Stimulated activated CD4-positive, alpha-beta T cell treated with anti-CD3 and anti-CD28 coated beads, TNF-alpha, amount 100 ng/mL, for 24 hours (primary cell): ENCODE data around the gene THSD7B.

Experiments
- DNase-seq, 3 experiments: peaks; one replicate each; pipeline ENCODE4 v3.0.0-alpha.2; 2020; ENCODE audit warnings: low read depth in 3 of 3

Gene THSD7B

DNA sequence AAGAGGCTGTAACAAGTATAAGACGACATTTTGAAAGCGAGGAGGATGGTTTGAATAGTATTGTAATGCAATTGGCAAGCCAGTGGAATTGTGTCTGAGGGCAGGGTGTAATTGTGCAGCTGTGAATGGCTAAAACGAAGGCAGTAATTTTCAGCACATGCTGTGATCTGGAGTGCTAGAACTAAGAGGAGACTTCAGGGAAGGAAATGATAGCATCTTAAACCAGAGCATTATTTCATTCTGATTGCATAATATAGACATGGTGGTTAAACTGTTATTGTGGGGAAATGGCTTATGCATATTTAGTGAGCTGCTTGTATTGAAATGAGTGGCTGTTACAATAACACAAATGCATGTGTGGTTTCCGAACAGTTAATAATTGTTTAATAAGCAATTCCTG, 36.3 kb downstream of the THSD7B start:
- DNase-seq, result no peak

DNA sequence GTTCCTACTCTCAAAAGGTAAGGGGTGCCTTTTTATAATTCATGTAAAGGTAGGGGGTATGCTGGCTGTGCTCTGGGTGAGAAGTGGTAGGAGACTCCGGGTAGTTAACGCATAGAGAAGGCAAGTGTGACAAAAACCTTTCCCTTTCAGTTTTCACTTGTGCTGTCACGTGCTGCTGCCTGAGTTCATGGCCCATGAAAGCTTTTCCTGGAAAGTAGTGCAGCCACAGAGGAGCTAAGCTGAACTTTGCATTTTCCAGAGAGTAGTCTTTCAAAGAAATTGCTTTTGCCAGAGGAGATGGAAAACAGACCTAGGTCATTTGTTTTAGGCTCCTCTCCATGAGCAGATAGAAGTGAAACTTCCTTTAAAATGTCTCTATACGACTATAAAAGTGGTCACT, 44.7 kb downstream of the THSD7B start:
- DNase-seq, result no peak

DNA sequence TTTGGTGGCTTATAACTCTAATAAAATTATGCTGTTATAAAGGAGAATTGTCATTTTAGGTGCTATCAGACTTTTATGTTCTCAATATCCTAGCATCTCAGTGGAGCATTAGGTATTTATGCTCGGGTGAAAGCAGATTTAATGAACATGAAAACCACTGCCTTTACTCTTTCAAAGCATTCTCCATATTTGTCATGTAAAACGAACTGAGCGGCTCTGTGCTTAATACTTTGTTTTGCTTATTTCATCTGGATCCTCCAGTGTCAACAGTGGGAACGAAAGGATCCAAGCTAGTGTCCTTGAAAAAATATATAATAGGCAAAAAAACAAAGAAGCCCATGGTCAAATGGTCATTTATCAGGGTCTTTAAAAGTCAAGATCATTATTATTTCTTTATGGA, 53.5 kb downstream of the THSD7B start:
- DNase-seq, result no peak

DNA sequence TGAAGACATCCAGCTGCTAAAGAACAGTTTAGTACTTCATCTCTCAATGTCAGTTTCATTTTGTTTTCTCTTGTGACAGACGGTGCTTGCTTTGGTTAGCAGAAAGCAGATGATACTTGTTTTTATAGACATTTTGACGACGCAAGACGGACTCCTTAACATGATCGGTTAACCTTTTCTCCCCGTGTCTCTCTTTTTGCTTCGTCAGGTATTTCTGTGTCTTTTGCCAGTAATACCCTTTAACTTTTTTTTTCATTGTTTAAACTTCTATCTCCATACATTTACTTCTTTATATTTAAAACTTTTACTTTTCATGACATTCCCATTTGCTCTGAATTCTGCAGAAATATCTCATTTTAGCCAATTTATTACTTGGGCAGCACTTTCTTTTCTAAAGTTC, 57.9 kb downstream of the THSD7B start:
- no peak for DNase-seq

DNA sequence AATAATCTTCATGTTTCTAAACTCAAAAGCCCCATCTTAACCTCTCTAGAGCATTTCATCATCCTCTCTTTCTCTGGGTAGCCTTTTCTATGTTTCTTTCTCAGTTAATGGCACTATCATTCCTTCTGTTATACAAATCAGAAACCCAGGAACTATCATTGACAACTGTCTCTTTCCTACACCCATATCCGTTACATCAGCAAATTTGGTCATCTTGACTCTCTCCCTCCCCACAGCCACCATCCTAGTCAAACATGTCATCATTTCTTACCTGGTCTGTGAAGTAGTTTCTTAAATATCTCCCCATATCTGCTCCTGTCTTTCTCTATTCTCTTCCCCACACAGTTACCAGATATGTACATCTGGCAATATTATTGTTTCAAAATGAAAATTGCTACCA, 62.8 kb downstream of the THSD7B start:
- no peak for DNase-seq

DNA sequence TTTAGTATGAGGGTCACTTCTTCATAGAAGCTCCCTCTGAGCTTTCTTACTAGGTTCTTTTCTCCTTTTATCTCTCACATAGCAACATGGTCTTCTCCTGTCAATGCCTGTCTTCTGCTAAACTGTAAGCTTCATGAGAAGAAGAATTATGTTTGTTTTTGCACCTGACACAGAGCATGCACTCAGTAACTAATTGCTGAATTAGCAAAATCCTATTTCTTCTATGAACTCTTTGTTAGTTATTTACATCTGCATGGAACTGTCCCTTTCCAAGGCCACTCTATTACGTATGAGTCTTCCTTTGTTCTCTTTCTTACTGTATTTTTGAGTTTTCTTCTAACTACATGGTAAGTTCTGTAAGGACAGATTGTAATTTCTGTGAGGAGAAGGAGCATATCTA, 63.4 kb downstream of the THSD7B start:
- DNase-seq, result no peak

DNA sequence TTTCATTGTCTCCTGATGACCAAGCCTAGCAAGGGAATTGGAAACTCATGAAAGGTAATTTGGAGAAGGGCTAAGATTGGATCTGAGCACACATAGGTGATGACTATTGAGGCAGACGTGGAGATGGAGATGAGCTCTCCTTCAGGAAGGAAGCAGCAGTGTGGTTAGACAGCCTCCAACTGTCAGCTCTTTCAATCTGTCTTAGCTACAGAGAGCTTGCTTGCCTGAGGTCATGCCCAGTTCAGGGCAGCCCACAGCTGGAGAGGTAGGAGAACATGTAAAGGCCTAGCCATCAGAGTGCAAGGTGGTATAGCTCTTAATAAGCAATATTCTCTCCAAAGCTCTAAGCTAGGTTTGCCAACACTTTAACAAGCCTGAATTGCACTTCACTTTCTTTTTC, 79.2 kb downstream of the THSD7B start:
- no peak for DNase-seq

DNA sequence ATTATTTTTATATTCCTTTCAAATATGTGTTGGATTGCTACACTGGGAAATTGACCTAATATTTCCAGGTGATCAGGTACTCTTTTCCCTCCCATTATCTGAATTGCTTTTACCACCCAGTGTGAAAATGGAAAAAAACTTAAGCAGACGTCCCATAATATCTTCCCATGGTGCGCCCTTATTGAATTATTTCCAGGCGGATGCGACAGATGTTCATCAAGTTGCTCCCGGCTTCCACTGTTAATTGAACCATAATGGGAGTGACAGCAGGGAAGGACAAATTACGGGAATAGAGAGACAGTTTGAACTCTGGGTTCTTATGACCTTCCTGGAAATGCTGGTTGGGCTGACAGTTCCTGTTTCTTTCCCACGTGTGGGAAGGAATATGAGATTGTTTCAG, 93.3 kb downstream of the THSD7B start:
- no peak for DNase-seq

DNA sequence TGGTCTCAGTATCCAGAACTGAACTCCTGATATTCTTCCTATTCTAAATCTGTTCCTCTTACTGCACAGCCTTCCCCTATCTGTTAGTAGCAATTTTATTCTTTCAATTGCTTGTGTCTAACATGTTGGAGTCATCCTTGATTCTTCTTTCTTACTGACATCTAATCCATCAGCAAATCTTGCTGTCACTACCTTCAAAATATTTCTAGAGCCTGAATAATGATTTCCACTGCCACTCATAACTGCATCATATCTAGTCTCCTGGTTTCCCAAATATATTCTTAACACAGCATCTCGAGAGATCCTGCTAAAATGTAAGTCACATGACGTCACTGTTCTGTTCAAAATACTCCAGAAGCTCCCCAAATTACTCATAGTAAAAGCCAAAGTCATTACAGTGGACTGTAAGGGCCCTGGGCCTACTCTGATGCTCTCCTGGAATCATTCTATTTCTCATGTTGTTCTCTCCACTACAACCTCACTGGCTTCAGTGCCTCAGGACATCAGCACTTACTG, 95.2 kb downstream of the THSD7B start:
- no peak for DNase-seq

DNA sequence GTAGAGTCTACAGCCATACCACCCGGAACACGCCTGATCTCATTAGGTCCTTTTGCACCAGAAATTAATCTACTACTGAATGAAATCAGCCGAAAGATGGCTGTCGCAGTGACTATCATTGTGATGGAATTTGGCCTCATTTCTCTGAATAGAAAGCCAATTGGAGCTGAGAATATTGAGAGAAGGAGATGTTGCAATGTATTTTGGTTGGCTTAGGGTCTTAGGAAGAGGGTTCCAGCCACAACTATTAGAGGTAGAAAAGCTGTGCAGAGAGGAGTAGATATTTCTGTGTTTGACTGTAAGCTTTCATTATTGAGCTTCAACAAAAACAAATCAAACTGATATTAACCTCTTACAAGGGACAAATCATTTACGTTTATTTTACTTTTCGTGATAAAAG, 98.1 kb downstream of the THSD7B start:
- DNase-seq, result no peak

DNA sequence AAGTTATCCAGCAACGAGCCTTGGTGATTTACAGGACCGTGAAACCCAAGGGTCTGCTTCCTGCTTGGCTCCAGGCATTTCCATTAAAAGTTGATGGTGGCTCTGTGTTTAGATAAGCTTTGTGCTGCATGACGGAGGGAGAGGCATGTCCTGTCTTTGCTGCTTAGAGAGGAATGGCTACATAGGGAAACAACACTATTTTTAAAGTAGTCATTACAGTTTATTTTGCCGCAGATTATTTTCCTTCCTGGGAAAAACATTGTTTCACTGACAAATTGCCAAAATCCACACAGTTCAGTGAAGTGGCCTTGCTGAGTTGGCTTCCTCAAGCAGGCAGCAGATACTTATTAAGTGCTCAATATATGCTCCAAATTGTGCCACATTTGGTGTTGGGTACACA, 98.5 kb downstream of the THSD7B start:
- no peak for DNase-seq

DNA sequence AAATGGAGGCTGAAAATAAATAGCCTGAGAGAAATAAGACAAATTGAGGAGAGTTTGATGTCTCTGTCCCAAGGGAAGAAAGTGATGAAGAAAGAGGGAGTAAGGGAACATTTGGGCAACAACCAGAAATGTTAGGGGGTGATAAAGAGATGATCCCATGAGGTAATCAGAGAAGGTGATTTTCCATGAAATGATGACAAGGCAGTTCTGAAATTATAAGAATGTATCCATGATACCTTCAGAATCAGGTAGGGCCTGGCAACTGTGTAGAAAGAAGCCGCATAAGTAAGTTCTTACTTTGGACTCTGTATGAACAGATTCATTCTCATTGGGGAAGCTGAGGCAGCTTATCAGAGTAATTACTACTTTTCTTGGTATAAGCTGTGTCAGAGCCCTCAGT, 106.1 kb downstream of the THSD7B start:
- no peak for DNase-seq

DNA sequence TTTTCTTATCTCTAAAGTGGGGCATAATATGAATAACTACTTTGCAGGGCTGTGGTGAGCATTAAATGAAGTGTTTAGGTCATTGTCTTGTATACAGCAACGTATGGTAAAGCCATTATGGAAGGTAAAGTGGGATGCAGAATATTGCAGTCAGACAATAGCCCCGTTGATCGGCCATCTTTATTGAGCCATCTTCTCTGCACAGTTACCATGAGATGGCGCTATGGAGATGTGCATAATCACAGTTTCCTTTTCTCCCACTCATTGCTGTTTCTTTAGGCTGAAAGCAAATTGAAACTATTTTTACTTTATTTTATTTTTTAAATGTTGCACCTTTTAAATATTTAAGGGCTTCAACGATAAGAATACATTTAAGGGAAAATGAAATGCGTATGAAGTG, 108.9 kb downstream of the THSD7B start:
- no peak for DNase-seq

DNA sequence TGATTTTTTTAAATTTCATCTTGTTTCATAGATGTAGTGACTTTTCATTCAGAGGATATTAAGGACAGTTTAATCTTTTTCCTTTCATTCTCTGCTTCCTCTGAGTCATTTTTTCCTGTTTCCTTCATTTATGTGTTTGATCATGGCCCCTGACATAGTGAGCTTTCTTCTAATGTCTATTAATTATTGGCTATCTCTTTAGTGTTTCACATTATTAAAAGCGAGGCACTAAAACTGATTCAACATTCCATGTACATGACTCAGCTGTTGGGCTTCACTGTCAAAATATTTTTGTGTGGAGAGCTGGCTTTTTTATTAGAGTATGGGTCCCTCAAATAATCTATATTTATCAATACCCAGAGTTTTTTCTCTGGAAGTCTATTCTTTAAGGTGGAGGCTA, 125.8 kb downstream of the THSD7B start:
- DNase-seq, result no peak

DNA sequence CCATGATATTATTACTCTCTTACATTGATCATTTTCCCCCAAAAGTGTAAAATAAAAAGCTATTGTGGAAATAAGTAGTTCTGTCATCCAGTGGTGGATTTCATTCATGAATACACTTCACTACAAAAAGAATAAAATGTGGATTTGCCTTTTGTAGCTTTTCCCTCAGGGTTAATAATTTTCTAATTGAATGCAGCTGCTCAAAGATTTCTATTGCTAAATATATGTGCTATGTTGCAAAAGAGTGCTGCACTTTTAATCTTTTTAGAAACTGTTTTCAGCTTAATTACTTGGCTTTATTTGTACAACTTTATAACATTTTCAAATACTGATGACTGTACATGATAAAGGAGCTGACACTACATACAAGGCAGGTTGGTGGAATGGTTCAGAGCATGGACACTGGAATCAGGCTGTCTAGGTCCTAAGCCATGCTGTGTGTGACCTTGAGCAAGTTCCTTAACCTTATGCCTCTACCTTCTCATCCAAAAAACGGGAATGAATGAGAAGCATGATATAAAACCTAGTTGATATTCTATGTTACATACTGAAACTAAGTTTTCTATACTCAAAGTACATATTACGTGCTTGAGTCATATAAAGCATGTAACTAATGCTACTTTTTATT, 128.8 kb downstream of the THSD7B start:
- no peak for DNase-seq

DNA sequence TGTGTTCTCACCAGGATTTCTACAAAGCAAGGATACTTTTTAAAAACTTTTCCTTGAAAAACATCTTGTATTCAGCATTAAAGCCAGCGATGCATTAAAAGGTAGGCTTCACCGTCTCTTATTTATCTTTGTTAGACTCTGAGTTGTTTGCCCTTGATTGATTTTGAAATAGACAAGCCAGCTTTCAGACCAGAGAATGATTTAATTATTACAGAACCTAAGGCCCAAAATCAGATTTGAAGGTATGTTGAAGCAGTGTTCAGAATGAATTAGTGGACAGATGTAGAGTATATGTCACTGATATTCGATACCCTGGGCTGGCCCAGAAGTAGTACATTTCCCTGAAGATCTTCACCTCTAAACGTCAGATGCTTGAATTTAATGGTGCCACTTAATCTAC, 136.4 kb downstream of the THSD7B start:
- no peak for DNase-seq

DNA sequence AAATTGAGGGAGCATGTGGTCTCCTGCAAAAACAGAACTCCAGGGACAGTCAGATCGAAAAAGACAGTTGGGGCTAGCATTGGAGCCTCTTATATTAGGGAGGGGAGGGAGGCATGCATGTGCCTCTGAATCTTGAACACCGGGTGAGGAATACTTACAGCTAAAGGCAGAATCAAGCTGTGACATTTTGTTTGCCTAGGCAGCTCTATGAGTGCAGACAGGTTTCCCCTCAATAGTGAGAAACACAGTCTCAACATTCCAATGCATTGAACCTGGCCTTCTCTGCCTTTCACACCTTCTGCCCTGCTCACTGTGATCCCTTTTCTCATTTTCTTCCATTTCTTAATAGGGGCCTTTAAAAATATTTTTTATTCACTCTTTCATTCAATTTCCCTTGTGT, 140.4 kb downstream of the THSD7B start:
- DNase-seq, result no peak

DNA sequence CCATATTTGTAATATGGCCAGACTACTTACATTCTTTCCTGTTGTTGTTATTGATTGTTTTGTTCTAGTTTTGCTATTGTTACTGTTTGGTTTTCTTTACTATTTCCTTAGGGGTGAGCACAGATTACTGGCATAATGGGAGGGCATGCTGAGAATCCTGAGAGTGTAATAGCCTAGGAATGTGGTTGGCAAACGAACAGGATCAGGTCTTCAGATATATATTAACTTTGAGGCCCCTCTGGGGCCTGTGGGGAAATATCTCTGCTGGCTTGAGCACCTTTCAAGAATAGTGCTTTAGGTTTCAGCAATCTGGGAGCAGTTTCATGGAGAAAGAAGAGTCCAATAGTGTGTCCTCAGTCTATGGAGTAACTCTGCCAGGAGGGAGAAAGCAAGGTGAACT, 144.4 kb downstream of the THSD7B start:
- DNase-seq, result no peak

DNA sequence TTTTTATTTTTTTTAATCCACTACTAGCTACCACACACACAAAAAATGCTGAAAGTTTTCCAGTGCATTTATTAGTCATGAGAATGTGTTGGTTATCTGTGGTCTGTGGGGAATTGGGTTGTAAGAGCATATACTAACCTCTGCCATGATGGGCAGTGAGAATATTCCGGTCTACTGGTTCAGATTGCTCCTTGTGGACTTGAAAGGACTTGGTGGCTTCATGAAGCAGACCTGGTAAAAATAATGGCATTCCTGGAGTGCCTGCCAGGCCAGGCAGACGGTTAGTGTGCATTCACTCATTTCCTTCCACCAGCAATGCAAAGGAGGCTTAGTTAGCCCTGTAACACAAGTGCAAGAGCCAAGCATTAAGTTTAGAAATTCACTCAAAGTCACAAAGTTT, 150.8 kb downstream of the THSD7B start:
- no peak for DNase-seq

DNA sequence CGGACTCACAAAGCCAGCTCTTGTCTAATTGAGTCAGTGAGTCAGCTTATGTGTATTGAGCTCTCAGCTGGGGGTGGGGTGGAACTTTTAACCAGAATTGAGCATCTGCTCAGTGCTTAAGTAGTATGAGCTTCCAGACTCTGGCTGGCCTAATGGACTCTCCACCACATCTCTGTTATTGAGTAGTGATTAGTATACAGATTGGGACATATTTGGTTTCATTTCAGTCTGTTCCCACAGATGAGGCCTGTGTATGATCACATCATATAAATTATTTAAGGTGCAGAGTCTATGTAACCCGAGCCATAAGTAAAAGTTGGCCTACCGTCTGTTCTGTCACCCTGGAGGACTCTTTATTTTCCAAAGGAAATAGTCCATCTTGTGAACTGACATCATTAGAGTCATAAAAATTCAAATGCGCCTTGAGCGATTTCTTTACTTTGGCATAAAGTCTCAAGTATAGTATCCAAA, 152.1 kb downstream of the THSD7B start:
- DNase-seq, result no peak

DNA sequence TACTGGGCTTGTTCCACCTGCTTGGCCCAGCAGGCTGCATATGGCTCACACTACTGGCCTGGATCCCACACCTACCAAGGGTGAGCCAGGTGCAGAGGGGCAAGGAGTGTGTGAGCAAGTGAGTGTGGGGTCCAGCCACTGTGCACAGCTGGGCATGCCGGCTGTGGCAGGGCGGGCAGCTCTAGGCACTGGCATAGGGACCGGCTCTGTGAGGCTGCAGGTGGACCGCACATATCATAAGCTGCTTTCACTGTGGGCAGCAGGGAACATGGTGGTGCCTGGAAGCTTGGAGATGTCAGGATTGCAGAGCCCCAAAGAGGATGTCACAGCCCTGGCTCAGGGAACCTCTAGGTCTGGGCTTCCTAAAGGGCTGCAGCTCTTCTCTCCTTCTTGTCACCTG, 154.3 kb downstream of the THSD7B start:
- no peak for DNase-seq

DNA sequence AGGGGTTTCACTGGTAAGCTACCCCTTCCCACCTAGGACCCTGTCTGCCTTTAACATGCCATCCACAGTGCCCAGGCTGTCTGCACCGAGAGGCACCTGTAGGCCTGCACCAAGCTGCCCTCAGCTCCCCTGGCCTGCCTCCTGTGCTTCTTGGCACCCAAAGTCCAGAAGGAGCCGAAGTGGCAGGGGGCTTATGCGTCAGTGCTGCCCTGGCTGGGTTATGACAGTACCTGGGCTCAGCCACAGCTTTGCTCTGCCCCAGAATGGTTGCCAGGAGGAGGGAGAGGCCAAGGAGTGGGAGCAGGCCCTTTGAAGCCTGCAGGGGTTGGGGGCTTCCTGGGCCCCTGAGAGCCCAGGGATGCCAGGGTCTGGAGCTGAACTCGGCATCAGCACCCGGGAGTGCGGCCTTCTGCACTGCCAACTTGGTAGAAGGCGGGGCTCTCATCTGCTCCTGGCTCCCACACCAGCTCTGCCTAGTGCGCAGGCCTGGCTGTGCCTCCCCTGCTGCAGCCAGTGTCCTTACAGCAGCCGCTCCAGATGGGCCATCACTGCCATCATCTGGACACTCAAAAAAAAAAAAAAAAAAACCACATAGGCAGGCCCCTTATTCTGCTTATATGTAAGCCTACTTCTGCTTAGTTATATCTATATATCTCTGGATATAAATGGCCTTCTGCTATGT, 155.4 kb downstream of the THSD7B start:
- DNase-seq, result no peak

DNA sequence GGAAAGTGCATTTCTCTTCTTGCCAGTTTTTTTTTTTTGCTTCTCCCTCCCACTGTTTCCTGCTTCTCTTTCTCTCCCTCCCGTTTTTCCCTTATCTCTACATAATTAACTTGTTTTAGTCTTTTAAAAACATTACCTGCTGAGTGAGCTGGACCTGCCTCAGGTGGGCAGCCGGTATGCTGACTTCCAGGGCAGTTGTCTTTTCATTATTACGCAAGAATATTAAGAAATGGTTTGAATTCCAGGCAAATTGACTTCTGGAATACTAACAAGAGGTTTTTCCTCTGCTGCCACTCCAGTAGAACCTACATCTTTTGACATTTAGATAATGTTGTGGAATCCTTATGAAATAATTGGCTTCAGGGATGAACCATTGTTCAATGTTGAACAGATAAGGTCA, 161.8 kb downstream of the THSD7B start:
- DNase-seq, result no peak

DNA sequence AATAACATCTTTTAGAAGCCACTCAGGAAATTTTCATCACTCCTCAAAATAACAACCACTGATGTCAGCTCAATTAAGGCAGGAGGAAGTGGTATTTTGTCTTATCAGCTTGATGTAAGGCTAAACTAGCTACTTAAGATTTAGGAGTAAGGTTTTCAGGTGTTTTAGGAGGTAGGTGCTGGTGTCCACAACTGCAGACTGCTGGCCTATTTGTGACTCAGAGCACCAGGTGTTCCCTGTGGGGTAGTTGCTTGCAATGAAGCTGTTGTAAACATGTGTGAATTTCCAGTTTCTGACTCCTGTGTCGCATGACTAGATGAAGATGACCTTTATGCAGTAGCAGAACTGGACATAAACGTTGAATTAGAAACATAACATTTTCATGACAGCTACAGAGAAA, 164.2 kb downstream of the THSD7B start:
- no peak for DNase-seq
